ENCODE results near the gene OAS1.

Gene OAS1

DNA sequence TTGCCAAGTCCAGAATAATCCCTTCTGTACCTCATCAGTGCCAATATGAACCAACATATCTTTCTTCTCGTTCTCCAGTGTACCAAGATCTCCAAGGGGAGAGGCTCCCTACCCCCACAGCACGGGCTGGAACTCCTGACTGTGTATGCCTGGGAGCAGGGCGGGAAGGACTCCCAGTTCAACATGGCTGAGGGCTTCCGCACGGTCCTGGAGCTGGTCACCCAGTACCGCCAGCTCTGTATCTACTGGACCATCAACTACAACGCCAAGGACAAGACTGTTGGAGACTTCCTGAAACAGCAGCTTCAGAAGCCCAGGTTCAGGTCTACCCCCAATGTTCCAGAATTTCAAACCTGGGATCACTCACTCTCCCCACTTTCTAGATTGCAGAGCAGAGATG lies 61.1 kb downstream of the OAS1 start:
- DNase-seq = no peak

Measured in activated CD4-positive, alpha-beta T cell treated with anti-CD3 and anti-CD28 coated beads, Interleukin-2, Interleukin-6, amounts not matched to agents 100 ng/mL and 50 ng/mL, durations not matched to agents 16 hours and 8 hours (primary cell).